Stimulated activated CD8-positive, alpha-beta memory T cell treated with anti-CD3 and anti-CD28 coated beads, Interleukin-12 subunit alpha, Interleukin-12 subunit beta, amount 100 ng/mL, for 1 hour (primary cell): Measurements from ENCODE around the gene LYAR.
"Not testable (repeated sequence)": the region's sequence is repeated elsewhere in the genome, so short reads cannot be mapped to it uniquely, and the experiment has no call there.

ENCODE experiments used
- DNase-seq: peaks from one replicate; pipeline ENCODE4 v3.0.0-alpha.2; 2020; ENCODE audit warnings: low read depth

The LYAR gene

GRCh38 chr4:4260185-4260751 lies 29.7 kb downstream of the LYAR start:
- DNase-seq, result no peak

GRCh38 chr4:4259484-4260100 lies 30.4 kb downstream of the LYAR start:
- no peak for DNase-seq

GRCh38 chr4:4257705-4258104 lies 32.2 kb downstream of the LYAR start:
- not testable (repeated sequence) for DNase-seq

GRCh38 chr4:4256799-4257198 lies 33.2 kb downstream of the LYAR start:
- DNase-seq, result no peak

GRCh38 chr4:4254666-4255065 lies 35.3 kb downstream of the LYAR start:
- no peak for DNase-seq

- DNase-seq, result no peak
Observed at GRCh38 chr4:4254199-4254598, 35.8 kb downstream of the LYAR start.

- DNase-seq, result no peak
Observed at GRCh38 chr4:4249866-4250265, 40.1 kb downstream of the LYAR start.

GRCh38 chr4:4249342-4249741 lies 40.6 kb downstream of the LYAR start:
- DNase-seq, result not testable (repeated sequence)

- no peak for DNase-seq
Observed at GRCh38 chr4:4248885-4249203, 41.1 kb downstream of the LYAR start.

- peak; percentile 86 for DNase-seq
Observed at GRCh38 chr4:4248029-4248884, 41.7 kb downstream of the LYAR start, which contains the start of gene TMEM128. TMEM128 (minus strand) TSS chr4:4248223; CDS start chr4:4248202, 21 bp downstream.

- DNase-seq, result no peak
Observed at GRCh38 chr4:4247696-4248028, 42.3 kb downstream of the LYAR start.

GRCh38 chr4:4245172-4245571 lies 44.8 kb downstream of the LYAR start:
- no peak for DNase-seq

GRCh38 chr4:4239551-4239950 lies 50.4 kb downstream of the LYAR start:
- DNase-seq, result not testable (repeated sequence)

- DNase-seq, result no peak
Observed at GRCh38 chr4:4233610-4234009, 56.3 kb downstream of the LYAR start.

GRCh38 chr4:4228356-4228668 lies 61.6 kb downstream of the LYAR start:
- no peak for DNase-seq

GRCh38 chr4:4227510-4228355 lies 62.2 kb downstream of the LYAR start:
- no peak for DNase-seq

GRCh38 chr4:4226606-4227438 lies 63.1 kb downstream of the LYAR start, which contains the start of gene OTOP1:
OTOP1 (minus strand) TSS chr4:4226929; CDS start chr4:4226864, 65 bp downstream.
- no peak for DNase-seq

- no peak for DNase-seq
Observed at GRCh38 chr4:4225915-4226605, 63.9 kb downstream of the LYAR start.
